ENCODE measurements around the gene GP9. TPM values are rescaled to one million over a fixed set of nuclear protein-coding genes. Genes with fewer than 3 reads are reported as not detected.

The GP9 gene
- polyA plus RNA-seq, 1 donor from 2014 or later = not detected

GRCh38 chr3:129027544-129027880 is 33.1 kb upstream of the GP9 start:
- peak overlapping the region; percentile 52 for H3K4me3 ChIP-seq (ENCODE audit: low read length)
- no peaks in the 10 kb centered on the region for H3K9me3 ChIP-seq (ENCODE audit: low read length)
- H3K36me3 ChIP-seq (ENCODE audit: insufficient read depth, low read length) = no peaks in the 10 kb centered on the region
- H2AFZ ChIP-seq (ENCODE audit: low read depth, low read length) = no peak overlapping the region
- H4K20me1 ChIP-seq (ENCODE audit: insufficient read depth) = no peaks in the 10 kb centered on the region
- H3K4me2 ChIP-seq (ENCODE audit: low read length) = no peak overlapping the region
- no peak overlapping the region for H3K9ac ChIP-seq (ENCODE audit: low read length)
- TF ChIP-seq EP300 (conservative IDR thresholded peaks at IDR 0.05; ENCODE audit: poor library complexity, severe bottlenecking) = no peak
- no peak for TF ChIP-seq MXI1 (conservative IDR thresholded peaks at IDR 0.05; ENCODE audit: poor library complexity, severe bottlenecking)
- no peak for TF ChIP-seq RAD21 (conservative IDR thresholded peaks at IDR 0.05)
- TF ChIP-seq SMC3 (conservative IDR thresholded peaks at IDR 0.05; ENCODE audit: poor library complexity) = no peak
- no peak for TF ChIP-seq POLR2AphosphoS5 (IDR thresholded peaks at IDR 0.05)
- no peak for TF ChIP-seq TAF1 (IDR thresholded peaks at IDR 0.05; ENCODE audit: low read depth)
- no peak for TF ChIP-seq CTCF (IDR thresholded peaks at IDR 0.05; ENCODE audit: poor library complexity, severe bottlenecking)
- no peak for TF ChIP-seq REST (IDR thresholded peaks at IDR 0.05; ENCODE audit: borderline replicate concordance)
- no peak for TF ChIP-seq EZH2 (IDR thresholded peaks at IDR 0.05; ENCODE audit: borderline replicate concordance, insufficient read depth, low read length, poor library complexity, severe bottlenecking)
- H3K9me2 ChIP-seq (ENCODE audit: insufficient read depth, low read length) = no peaks in the 10 kb centered on the region
- H3K27me3 ChIP-seq (ENCODE audit: insufficient read depth, low read depth, low read length) = no peaks in the 10 kb centered on the region
- no peaks in the 10 kb centered on the region for H3K79me2 ChIP-seq (replicated peaks; ENCODE audit: insufficient read depth, low read length)
- H3F3A ChIP-seq (ENCODE audit: insufficient read depth, low read length, poor library complexity, severe bottlenecking) = no peaks in the 10 kb centered on the region
- H3K27ac ChIP-seq (ENCODE audit: low read length) = no peak overlapping the region

GRCh38 chr3:129028866-129029265 is 31.7 kb upstream of the GP9 start:
- Histone ChIP-seq H2AFZ (ENCODE audit: low read depth, low read length) (no peak overlapping the region), H3K4me3 (ENCODE audit: low read length) (no peak overlapping the region), H3K9me3 (ENCODE audit: low read length) (no peaks in the 10 kb centered on the region), H3K36me3 (ENCODE audit: insufficient read depth, low read length) (no peaks in the 10 kb centered on the region), H4K20me1 (ENCODE audit: insufficient read depth) (no peaks in the 10 kb centered on the region), H3K9ac (ENCODE audit: low read length) (no peak overlapping the region), H3F3A (ENCODE audit: insufficient read depth, low read length, poor library complexity, severe bottlenecking) (no peaks in the 10 kb centered on the region), H3K9me2 (ENCODE audit: insufficient read depth, low read length) (no peaks in the 10 kb centered on the region), H3K4me2 (ENCODE audit: low read length) (no peak overlapping the region), H3K27ac (ENCODE audit: low read length) (no peak overlapping the region), H3K27me3 (ENCODE audit: insufficient read depth, low read depth, low read length) (no peaks in the 10 kb centered on the region), H3K79me2 (replicated peaks; ENCODE audit: insufficient read depth, low read length) (no peaks in the 10 kb centered on the region)
- TF ChIP-seq TAF1 (IDR thresholded peaks at IDR 0.05; ENCODE audit: low read depth) (no peak), POLR2AphosphoS5 (IDR thresholded peaks at IDR 0.05) (no peak), MXI1 (conservative IDR thresholded peaks at IDR 0.05; ENCODE audit: poor library complexity, severe bottlenecking) (no peak), EZH2 (IDR thresholded peaks at IDR 0.05; ENCODE audit: borderline replicate concordance, insufficient read depth, low read length, poor library complexity, severe bottlenecking) (no peak), RAD21 (conservative IDR thresholded peaks at IDR 0.05) (no peak), SMC3 (conservative IDR thresholded peaks at IDR 0.05; ENCODE audit: poor library complexity) (no peak), CTCF (IDR thresholded peaks at IDR 0.05; ENCODE audit: poor library complexity, severe bottlenecking) (no peak), REST (IDR thresholded peaks at IDR 0.05; ENCODE audit: borderline replicate concordance) (no peak), EP300 (conservative IDR thresholded peaks at IDR 0.05; ENCODE audit: poor library complexity, severe bottlenecking) (no peak)
